HL-60/S4 (cell line): Measurements from ENCODE around the gene CABP1.
"Not testable (repeated sequence)": the region's sequence is repeated elsewhere in the genome, so short reads cannot be mapped to it uniquely, and the experiment has no call there.

Experiments
- in situ Hi-C: fragments of 300-500 bp; cut with MboI; formaldehyde crosslinking; loops from 2 replicates; pipeline ENCODE4 v1.14.3; 2022; ENCODE audit warnings: low sequenced_read_pairs

CABP1 gene

DNA sequence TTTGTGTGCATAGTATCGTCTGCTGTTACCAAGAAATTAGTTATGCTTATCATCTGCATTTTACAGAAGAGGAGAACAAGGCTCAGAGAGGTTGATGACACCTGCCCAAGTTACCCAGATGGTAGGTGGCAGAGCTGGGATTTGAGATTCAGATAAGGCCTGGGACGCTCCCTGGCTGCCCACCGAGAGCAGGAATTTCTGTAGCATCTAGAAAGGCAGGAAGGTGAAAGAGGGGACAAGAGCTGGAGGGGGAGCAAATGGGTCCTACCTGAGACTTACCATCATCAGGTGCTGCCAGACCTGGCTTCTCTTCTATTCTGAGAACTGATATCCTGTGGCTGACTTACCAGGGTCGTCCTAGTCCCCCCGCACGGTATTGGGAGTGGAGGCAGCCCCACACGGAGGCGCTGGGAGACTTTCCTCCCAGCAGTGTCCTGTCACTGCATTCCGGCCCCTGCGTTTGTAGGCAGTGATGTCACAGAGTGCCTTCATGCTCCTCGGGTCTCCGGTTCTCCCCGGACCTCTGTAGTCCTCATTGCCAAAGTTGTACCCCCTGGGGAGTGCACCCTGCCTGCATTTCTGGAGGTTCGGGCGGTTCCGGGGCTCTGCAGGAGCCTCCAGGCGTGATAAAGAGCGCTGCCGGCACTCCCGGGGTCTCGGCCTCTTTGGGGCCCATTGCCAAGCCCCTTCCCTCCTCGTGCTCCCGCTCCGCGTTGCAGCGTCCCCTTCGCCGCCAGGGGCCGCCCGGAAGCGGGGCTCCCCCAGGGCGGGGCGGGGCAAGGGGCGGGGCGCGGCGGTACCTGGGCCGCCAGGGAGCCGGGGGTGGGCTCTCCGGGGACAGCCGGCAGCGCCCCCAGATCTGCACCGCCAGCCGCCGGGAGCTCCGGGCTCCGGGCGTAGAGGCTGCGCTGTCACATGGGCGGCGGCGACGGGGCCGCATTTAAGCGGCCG lies at the start of gene CABP1:
TSS of gene CABP1 (plus strand) at position 856 of the 951 bp plus-strand sequence. CDS start at position 916, 60 bp downstream.
- in situ Hi-C loops = no loop called here

DNA sequence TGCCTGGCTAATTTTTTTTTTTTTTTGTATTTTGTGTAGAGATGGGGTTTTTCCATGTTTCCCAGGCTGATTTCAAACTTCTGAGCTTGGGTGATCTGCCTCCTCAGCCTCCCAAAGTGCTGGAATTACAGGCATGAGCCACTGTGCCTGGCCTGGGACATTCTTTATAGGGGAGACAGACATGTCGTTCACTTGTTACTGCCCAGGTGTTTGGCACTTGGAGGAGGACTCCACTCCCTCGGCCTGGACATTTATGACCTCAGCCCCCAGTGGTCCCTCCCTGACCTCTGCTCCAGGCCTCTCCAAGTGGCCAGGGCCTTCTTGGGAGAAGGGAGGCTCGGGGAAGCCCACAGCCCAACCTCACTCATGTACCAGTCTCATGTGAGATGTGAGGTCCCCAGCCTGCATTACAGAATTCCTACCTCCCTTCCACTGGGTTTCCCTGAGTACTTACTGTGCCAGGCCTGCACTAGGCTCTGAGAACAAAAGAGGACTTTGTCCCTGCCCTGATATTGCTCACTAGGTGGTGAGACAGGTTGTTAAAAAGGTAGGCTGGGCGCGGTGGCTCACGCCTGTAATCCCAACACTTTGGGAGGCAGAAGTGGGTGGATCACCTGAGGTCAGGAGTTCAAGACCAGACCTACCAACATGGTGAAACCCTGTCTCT lies 49.6 kb upstream of the CABP1 start:
- in situ Hi-C loops = no loop called here

DNA sequence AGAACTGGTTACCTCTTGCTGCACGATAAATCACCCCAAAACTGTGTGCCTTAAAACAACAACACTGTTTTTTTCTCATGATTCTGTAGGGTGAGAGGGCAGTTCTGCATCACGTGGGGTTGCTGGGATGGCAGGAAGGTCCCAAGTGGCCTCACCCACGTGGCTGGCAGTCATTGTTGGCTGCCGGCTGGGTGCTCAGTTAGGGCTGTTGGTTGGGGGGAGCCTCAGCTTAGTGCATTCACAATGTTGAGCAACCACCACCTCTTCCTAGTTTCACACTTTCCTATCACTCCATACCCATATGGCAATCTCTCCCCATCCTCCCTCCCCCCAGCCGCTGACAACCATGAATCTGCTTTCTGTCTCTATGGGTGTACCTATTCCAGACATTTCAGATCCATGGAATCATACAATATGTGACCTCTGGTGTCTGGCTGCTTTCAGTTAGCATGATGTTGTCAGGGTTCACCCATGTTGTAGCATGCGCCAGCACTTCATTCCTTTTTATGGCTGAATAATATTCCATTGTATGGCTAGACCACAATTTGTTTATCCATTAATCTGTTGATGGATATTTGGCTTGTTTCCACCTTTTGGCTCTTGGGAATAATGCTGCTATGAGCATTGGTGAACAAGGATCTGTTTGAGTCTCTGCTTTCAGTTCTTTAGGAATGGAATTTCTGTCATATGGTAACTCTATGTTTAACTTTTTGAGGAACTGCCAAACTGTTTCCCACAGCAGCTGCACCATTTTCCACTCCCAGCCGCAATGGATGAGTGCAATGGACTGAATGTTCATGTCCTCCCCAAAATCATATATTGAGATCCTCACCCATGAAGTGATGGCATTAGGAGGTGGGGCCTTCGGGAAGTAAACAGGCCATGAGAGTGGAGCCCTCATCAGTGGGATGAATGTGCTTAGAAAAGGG lies 48.0 kb upstream of the CABP1 start:
- in situ Hi-C loops = no loop called here

DNA sequence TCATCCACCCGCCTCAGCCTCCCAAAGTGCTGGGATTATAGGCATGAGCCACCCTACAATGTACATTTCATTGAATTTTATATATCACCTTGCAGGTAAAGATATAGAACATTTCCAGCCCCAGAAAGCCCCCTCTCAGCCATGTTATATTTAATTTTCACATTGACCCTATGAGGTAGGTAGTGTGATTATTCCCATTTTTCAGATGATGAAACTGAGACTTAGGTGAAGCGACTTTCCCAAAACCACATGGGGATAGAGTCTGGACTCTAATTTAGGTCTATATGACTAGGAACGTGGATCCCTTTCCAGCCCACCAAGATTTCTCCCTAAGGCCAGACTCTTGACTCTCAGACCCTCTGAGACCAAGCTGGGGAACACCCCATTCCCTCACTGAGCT lies 43.5 kb upstream of the CABP1 start:
- in situ Hi-C loops = no loop called here

DNA sequence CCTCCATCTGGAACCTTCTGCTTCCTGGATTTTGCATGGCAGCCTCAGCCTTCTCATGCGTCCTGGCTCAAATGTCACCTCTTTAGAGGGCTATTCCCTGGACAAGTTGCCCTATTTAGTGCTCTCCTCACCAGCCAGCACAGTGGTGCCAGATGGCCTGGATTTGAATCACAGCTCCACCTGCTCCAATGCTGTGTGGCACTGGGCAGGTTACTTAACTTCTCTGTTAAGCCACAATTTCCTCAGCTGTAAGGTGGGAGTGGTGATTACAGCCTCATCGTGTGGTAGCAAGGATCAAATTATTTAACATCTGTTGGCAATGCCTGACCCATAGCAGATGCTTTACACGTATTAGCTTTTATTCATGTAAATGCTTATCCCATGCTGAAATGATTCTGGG lies 42.6 kb upstream of the CABP1 start:
- in situ Hi-C loops = no loop called here

DNA sequence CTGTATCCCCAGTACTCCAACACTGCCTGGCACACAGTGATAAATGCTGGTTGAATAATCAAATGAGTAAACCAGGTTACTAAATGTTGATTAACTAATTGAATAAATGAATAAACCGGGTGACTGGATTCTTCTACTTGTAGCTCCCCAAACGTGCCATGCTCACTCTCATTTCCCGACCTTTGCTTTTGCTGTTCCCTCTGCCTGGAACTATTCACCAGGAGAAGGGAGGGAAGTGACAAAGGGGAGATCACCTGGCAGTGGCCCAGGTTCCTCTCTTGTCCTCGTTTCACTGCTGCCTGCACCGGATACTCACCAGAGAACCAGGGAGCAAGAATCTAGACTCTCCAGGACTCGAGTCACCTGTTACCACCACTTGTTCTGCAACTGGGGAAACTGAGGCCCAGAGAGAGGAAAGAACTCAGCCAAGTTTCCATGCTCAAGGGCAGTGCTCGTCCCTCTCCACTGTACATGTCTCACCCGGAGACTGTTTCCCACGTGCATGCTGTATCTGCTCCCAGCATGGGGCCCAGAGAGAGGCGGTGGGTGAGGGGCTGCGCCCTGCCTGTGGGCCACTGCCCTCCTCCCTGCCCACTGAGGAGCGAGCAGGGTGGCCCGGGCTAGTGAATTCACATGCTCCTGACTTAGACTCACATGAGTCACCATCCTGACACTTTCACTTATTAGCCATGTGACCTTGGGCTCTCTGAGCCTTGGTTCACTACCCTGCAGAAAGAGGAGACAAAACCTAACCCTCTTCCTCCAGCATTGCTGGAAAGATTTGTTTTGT lies 41.6 kb upstream of the CABP1 start:
- in situ Hi-C loops = no loop called here

DNA sequence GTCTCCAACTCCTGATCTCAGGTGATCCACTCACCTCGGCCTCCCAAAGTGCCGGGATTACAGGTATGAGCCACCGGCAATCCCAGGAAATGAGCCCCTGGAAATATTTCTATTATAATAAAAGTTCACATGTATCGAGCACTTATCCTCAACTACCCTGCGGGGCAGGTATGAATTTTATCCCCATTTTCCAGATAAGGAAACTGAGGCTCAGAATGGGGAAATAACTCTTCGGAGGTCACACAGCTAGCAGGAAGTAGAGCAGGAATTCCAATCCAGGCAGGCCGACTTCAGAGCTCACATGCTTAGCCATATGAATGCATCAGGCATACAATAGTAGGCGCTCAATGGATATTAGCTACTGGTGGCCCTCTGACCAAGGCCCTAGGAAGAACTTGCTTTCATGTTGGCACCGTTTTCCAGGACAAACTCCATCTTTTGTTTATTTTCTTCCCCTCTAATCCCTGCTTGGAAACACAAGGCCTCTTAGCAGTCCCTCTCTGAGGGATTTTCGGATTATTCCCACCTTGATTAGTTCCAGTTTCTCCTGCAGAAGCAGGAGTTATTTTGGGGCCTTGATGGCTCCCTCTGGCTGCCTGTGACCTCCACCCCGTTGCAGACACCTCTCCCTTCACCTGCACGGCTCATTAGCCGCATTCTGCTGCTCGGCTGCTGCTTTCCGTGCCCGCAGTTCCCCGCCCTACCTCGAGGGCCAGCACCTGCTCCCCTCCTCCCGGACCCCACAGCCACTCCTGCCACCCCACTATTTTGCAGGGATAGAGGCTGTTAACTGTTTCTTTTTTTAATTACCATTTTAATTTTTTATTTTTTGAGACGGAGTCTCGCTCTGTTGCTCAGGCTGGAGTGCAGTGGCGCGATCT lies 40.5 kb upstream of the CABP1 start:
- in situ Hi-C loops = no loop called here

DNA sequence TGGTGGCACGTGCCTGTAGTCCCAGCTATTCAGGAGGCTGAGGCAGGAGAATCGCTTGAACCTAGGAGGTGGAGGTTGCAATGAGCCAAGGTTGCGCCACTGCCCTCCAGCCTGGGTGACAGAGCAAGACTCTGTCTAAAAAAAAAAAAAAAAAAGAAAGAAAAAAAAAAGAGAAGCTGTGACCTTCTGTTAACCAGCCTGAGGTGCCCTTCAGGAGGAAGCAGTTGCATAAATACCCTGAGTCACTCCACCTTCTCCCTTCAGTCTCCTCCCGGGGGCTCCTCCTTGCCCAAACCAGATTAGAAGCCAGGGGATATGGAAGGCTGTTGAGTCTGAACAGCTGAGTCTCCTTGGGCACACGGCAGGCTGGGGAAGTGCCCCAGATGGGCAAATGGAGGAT lies 38.0 kb upstream of the CABP1 start:
- in situ Hi-C loops = not testable (repeated sequence)

DNA sequence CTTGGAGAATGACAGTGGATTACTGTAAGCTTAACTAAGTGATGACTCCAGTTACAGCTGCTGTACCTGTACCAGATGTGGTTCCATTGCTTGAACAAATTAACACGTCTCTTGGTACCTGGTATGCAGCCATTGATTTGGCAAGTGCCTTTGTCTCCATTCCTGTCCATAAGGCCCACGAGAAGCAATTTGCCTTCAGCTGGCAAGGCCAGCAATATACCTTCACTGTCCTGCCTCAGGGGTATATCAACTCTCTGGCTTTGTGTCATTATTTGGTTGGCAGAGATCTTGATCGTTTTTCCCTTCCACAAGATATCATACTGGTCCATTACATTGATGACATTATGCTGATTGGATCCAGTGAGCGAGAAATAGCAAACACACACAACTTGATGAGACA lies 29.9 kb upstream of the CABP1 start:
- in situ Hi-C loops = no loop called here

DNA sequence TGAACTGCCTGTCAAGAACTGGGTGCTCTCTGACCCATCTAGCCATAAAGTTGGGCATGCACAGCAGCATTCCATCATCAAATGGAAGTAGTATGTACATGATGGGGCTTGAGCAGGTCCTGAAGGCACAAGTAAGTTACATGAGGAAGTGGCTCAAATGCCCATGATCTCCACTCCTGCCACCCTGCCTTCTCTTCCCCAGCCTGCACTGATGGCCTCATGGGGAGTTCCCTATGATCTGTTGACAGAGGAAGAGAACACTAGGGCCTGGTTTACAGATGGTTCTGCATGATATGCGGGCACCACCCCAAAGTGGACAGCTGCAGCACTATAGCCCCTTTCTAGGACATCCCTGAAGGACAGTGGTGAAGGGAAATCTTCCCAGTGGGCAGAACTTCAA lies 28.9 kb upstream of the CABP1 start:
- in situ Hi-C loops = not testable (repeated sequence)

DNA sequence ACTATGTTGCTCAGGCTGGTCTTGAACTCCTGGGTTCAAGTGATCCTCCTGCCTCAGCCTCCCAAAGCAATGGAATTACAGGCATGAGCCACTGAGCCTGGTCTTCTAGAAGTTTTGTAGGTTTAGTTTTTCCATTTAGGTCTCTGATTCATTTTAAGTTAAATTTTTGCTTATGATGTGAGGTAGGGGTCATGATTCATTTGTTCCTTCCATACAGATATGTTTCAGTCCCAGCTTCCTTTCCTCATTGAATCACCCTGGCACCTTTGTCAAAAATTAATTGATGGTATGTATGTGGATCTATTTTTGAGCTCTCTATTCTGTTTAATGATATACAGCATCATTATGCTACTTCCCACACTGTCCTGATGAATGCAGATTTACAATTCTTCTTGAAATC lies 25.6 kb upstream of the CABP1 start:
- in situ Hi-C loops = no loop called here

DNA sequence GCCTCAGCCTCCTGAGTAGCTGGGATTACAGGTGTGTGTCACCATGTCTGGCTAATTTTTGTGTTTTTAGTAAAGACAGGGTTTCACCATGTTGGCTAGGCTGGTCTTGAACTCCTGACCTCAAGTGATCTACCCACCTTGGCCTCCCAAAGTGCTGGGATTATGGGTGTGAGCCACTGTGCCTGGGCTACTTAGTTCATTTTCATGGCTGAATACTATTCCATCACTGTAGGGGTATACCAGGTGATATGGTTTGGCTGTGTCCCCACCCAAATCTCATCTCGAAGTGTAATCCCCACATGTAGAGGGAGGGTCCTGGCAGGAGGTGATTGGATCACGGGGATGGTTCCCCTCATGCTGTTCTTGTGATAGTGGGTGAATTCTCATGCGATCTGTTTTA lies 23.2 kb upstream of the CABP1 start:
- in situ Hi-C loops = not testable (repeated sequence)

DNA sequence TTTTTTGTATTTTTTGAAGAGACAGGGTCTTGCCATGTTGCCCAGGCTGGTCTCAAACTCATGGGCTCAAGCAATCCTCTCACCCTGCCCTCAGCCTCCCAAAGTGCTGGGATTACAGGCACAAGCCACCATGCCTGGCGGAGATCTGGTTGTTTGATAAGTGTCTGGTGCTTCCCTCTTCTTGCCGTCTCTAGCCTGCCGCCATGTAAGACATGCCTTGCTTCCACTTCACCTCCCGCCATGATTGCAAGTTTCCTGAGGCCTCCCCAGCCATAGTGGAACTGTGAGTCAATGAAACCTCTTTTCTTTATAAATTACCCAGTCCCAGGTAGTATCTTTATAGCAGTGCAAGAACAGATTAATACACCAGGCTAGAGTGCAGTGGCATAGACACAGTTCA lies 22.7 kb upstream of the CABP1 start:
- in situ Hi-C loops = not testable (repeated sequence)

DNA sequence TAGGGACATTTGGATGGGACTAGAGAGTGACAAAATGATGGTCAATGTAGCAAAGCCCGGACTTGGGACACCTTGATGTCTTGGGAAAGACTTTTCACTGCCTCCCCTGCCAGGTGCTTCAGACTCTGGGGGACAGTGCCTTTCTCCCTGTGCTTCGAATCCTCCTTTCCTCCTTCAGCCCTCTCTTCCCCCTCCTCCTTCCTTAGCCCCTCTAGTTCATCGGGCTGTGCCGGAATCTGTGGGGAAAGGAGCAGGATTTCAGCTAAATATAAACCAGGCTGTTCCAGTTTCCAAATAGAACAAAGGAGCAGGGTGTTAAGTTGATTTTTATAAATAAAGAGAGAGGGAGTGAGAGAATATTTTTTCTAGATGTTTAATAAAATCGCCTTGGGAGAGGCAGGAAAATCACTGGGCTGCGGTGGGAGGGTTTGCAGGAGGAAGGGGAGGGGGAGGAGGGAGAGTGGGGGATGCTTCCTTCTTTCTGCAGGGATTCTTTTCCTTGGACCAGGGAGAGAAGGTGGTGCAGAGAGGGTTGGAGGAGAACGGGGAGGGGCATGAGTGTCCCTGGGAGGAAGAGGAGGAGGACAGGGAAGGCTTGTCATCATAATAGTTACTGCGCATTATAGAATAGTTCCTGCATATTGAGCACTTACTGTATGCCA lies 21.3 kb upstream of the CABP1 start:
- in situ Hi-C loops = no loop called here

DNA sequence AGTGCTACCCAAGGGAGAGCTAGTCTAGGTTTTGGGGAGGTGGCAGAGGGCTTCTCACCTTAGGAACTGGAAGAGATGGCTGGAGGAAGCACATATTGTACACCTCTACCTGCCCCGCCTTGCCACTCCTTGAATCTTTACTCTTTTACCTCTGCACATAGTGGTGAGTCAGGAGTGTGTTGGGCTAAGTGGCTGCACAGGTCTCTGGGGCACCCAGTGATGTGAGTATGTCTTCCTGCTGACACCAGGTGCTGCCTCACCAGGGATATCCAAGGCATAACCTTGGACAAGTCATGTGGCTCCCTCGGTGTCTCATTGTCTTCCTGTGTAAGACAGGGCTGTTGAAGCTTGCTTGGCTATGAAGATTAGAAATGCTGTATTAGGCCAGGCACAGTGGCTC lies 19.8 kb upstream of the CABP1 start:
- in situ Hi-C loops = no loop called here

DNA sequence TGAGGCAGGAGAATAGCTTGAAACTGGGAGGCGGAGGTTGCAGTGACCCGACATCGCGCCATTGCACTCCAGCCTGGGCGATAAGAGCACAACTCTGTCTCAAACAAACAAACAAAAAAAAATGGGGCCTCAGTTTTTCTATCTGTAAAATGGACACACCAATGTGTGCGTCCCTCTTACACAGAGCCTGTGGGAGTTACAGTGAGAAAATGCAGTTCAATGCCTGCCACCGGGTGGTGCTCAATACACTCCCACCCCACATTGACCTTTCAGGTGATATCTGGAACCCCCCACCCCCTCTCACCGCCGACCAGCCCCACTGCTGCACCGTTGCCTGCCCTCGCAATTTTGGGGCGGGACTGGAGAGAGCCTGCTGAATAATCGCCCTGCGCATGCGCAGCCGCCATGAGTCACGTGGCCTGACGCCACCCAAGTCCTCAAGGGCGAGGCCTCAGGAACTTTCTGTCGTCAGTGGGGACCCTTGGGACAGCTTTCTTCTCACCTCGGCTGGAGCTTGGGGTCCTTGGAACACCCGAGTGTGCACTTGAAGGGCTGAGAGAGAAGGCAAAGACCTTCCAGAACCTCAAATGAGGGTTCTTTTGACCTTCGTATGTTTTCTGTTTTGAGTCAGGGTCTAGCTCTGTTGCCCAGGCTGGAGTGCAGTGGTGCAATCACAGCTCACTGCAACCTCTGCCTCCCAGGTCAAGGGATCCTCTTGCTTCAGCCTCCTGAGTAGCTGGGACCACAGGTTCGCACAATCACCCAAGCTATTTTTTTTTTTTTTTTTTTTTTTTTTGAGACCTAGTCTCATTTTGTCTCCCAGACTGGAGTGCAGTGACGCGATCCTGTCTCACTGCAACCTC lies 14.6 kb upstream of the CABP1 start:
- in situ Hi-C loops = no loop called here

DNA sequence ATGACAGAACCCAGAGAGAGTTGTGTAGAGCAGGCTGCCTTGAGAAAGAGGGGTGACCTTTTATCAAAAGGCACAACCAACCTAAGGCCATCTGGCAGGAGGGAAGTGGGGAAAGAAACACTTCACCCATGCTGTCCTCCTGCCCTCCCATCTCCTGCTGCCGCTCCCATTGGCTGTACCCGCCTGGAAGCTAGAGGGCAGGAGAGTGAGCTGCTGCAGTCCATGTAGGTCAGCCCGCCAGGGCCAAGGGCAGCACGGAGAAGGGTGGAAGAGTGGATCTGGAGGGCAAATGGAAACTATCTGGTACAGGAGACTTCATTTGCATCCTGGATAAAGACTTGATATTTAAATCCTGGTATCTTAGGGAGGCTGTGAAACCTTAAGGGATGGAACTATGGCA lies 11.5 kb upstream of the CABP1 start:
- in situ Hi-C loops = no loop called here
